Activated naive CD8-positive, alpha-beta T cell treated with anti-CD3 and anti-CD28 coated beads for 36 hours (primary cell): ENCODE measurements around the gene SLC51B. TPM values are rescaled to one million over a fixed set of nuclear protein-coding genes. Genes with fewer than 3 reads are reported as not detected.
A peak's percentile ranks its signal among the peaks of the same experiment; 100 is the strongest.
"Not testable (repeated sequence)": the region's sequence is repeated elsewhere in the genome, so short reads cannot be mapped to it uniquely, and the experiment has no call there.

ENCODE experiments used
- DNase-seq: peaks from one replicate; pipeline ENCODE4 v3.0.0; 2021
- H3K27ac Mint-ChIP-seq: one replicate; pipeline ENCODE4 v1.8.0; 2022; ENCODE audit warnings: mild to moderate bottlenecking, moderate library complexity, mixed read lengths
- H3K27me3 Mint-ChIP-seq: one replicate; pipeline ENCODE4 v1.8.0; 2022; ENCODE audit warnings: mild to moderate bottlenecking, mixed read lengths
- H3K36me3 Mint-ChIP-seq: one replicate; pipeline ENCODE4 v1.8.0; 2021; ENCODE audit warnings: mild to moderate bottlenecking, mixed read lengths
- H3K4me1 Mint-ChIP-seq: one replicate; pipeline ENCODE4 v1.8.0; 2021; ENCODE audit warnings: mixed read lengths
- H3K4me3 Mint-ChIP-seq: one replicate; pipeline ENCODE4 v1.8.0; 2022; ENCODE audit warnings: mild to moderate bottlenecking, moderate library complexity, mixed read lengths
- H3K9me3 Mint-ChIP-seq: one replicate; pipeline ENCODE4 v1.8.0; 2022; ENCODE audit warnings: mixed read lengths
- total RNA-seq, 2 experiments: library from RNA; stranded (reverse); gene quantifications; one replicate each; pipeline ENCODE4 v1.2.3, GENCODE V29; 2021

Gene SLC51B
- total RNA-seq, 2 experiments from 2014 or later = not detected

- Mint-ChIP-seq H3K27me3 (peaks cover 14% of the 10 kb centered on the region), H3K36me3 (no peaks in the 10 kb centered on the region), H3K4me3 (no peak overlapping the region), H3K9me3 (no peaks in the 10 kb centered on the region), H3K27ac (no peak overlapping the region), H3K4me1 (peaks cover 16% of the 10 kb centered on the region)
- DNase-seq = peak; percentile 58
Observed at GRCh38 chr15:65032801-65033537, 12.2 kb upstream of the SLC51B start.

- Mint-ChIP-seq H3K27me3 (peaks cover 14% of the 10 kb centered on the region), H3K36me3 (no peaks in the 10 kb centered on the region), H3K4me1 (peaks cover 10% of the 10 kb centered on the region), H3K9me3 (no peaks in the 10 kb centered on the region), H3K4me3 (no peak overlapping the region), H3K27ac (no peak overlapping the region)
- no peak for DNase-seq
Observed at GRCh38 chr15:65033659-65034269, 11.4 kb upstream of the SLC51B start.

- H3K4me3 Mint-ChIP-seq = no peak overlapping the region
Observed at GRCh38 chr15:65034719-65035118, 10.5 kb upstream of the SLC51B start.

GRCh38 chr15:65037309-65037708 is 7.9 kb upstream of the SLC51B start:
- Mint-ChIP-seq H3K9me3 (no peaks in the 10 kb centered on the region), H3K4me3 (no peak overlapping the region), H3K4me1 (peaks cover 6% of the 10 kb centered on the region), H3K27ac (no peak overlapping the region), H3K36me3 (no peaks in the 10 kb centered on the region), H3K27me3 (no peaks in the 10 kb centered on the region)
- DNase-seq = no peak

More at GRCh38 chr15:65034719-65035118, 10.5 kb upstream of the SLC51B start:
- Mint-ChIP-seq H3K9me3 (no peaks in the 10 kb centered on the region), H3K36me3 (no peaks in the 10 kb centered on the region), H3K27ac (no peak overlapping the region), H3K27me3 (peaks cover 14% of the 10 kb centered on the region), H3K4me1 (peaks cover 10% of the 10 kb centered on the region)
- no peak for DNase-seq

GRCh38 chr15:65038428-65038827 is 6.8 kb upstream of the SLC51B start:
- H3K27ac Mint-ChIP-seq = no peak overlapping the region
- peaks cover 3% of the 10 kb centered on the region for H3K4me1 Mint-ChIP-seq
- no peaks in the 10 kb centered on the region for H3K36me3 Mint-ChIP-seq
- H3K27me3 Mint-ChIP-seq = no peaks in the 10 kb centered on the region
- no peak overlapping the region for H3K4me3 Mint-ChIP-seq
- H3K9me3 Mint-ChIP-seq = no peaks in the 10 kb centered on the region
- no peak for DNase-seq

GRCh38 chr15:65038836-65039235 is 6.4 kb upstream of the SLC51B start:
- Mint-ChIP-seq H3K27me3 (no peaks in the 10 kb centered on the region), H3K4me1 (no peaks in the 10 kb centered on the region), H3K27ac (no peak overlapping the region), H3K9me3 (no peaks in the 10 kb centered on the region), H3K36me3 (no peaks in the 10 kb centered on the region), H3K4me3 (no peak overlapping the region)
- no peak for DNase-seq

GRCh38 chr15:65040461-65040860 is 4.7 kb upstream of the SLC51B start:
- H3K36me3 Mint-ChIP-seq = no peaks in the 10 kb centered on the region
- H3K4me1 Mint-ChIP-seq = peaks cover 2% of the 10 kb centered on the region
- no peak overlapping the region for H3K27ac Mint-ChIP-seq
- H3K4me3 Mint-ChIP-seq = no peak overlapping the region
- H3K9me3 Mint-ChIP-seq = no peaks in the 10 kb centered on the region
- no peak for DNase-seq
- H3K27me3 Mint-ChIP-seq = no peaks in the 10 kb centered on the region

GRCh38 chr15:65041787-65042186 is 3.4 kb upstream of the SLC51B start:
- peaks cover 2% of the 10 kb centered on the region for H3K4me1 Mint-ChIP-seq
- DNase-seq = no peak
- no peak overlapping the region for H3K27ac Mint-ChIP-seq
- H3K4me3 Mint-ChIP-seq = no peak overlapping the region
- no peaks in the 10 kb centered on the region for H3K9me3 Mint-ChIP-seq
- H3K36me3 Mint-ChIP-seq = no peaks in the 10 kb centered on the region
- no peaks in the 10 kb centered on the region for H3K27me3 Mint-ChIP-seq

- Mint-ChIP-seq H3K9me3 (no peaks in the 10 kb centered on the region), H3K4me3 (no peak overlapping the region), H3K27ac (no peak overlapping the region), H3K36me3 (no peaks in the 10 kb centered on the region), H3K27me3 (no peaks in the 10 kb centered on the region), H3K4me1 (peaks cover 2% of the 10 kb centered on the region)
- DNase-seq = no peak
Observed at GRCh38 chr15:65042776-65043327, 2.3 kb upstream of the SLC51B start.

GRCh38 chr15:65044218-65044617 is 969 bp upstream of the SLC51B start:
- H3K4me3 Mint-ChIP-seq, H3K9me3 Mint-ChIP-seq, H3K27me3 Mint-ChIP-seq, H3K27ac Mint-ChIP-seq, DNase-seq, H3K36me3 Mint-ChIP-seq, H3K4me1 Mint-ChIP-seq: not testable (repeated sequence)

- peaks cover 9% of the 10 kb centered on the region for H3K27me3 Mint-ChIP-seq
- no peak overlapping the region for H3K4me3 Mint-ChIP-seq
- H3K4me1 Mint-ChIP-seq = peaks cover 17% of the 10 kb centered on the region
- no peak overlapping the region for H3K27ac Mint-ChIP-seq
- no peak for DNase-seq
- H3K9me3 Mint-ChIP-seq = no peaks in the 10 kb centered on the region
- H3K36me3 Mint-ChIP-seq = no peaks in the 10 kb centered on the region
Observed at GRCh38 chr15:65048241-65048640, 3.1 kb downstream of the SLC51B start.

GRCh38 chr15:65049418-65049840 is 4.2 kb downstream of the SLC51B start:
- Mint-ChIP-seq H3K4me3 (peak overlapping the region; percentile 32), H3K4me1 (peaks cover 15% of the 10 kb centered on the region), H3K27ac (no peak overlapping the region), H3K36me3 (no peaks in the 10 kb centered on the region), H3K27me3 (peaks cover 9% of the 10 kb centered on the region), H3K9me3 (no peaks in the 10 kb centered on the region)
- peak; percentile 90 for DNase-seq

- H3K9me3 Mint-ChIP-seq = no peaks in the 10 kb centered on the region
- no peak overlapping the region for H3K4me3 Mint-ChIP-seq
- no peak for DNase-seq
- H3K27ac Mint-ChIP-seq = no peak overlapping the region
- peaks cover 9% of the 10 kb centered on the region for H3K27me3 Mint-ChIP-seq
- peaks cover 15% of the 10 kb centered on the region for H3K4me1 Mint-ChIP-seq
- no peaks in the 10 kb centered on the region for H3K36me3 Mint-ChIP-seq
Observed at GRCh38 chr15:65050270-65050669, 5.1 kb downstream of the SLC51B start.

- H3K27me3 Mint-ChIP-seq = peaks cover 9% of the 10 kb centered on the region
- H3K4me3 Mint-ChIP-seq = no peak overlapping the region
- no peak overlapping the region for H3K27ac Mint-ChIP-seq
Observed at GRCh38 chr15:65051266-65051665, 6.1 kb downstream of the SLC51B start.

GRCh38 chr15:65052956-65053355 is 7.8 kb downstream of the SLC51B start:
- H3K4me3 Mint-ChIP-seq = no peak overlapping the region

More at GRCh38 chr15:65051266-65051665, 6.1 kb downstream of the SLC51B start:
- H3K4me1 Mint-ChIP-seq = peaks cover 17% of the 10 kb centered on the region
- no peak for DNase-seq
- no peaks in the 10 kb centered on the region for H3K9me3 Mint-ChIP-seq
- no peaks in the 10 kb centered on the region for H3K36me3 Mint-ChIP-seq

More at GRCh38 chr15:65052956-65053355, 7.8 kb downstream of the SLC51B start:
- Mint-ChIP-seq H3K27ac (no peak overlapping the region), H3K4me1 (peaks cover 17% of the 10 kb centered on the region), H3K27me3 (peaks cover 9% of the 10 kb centered on the region), H3K36me3 (no peaks in the 10 kb centered on the region), H3K9me3 (no peaks in the 10 kb centered on the region)
- DNase-seq = no peak
